A549 (cell line): Measurements from ENCODE around the gene KCNMA1.

ENCODE experiments used
- ATOH8 ChIP-seq: fragments of 250-450 bp; sonication (Bioruptor Pico); IDR thresholded peaks from 2 replicates; pipeline ENCODE4 v1.5.0; 2020; ENCODE audit warnings: low read depth, mild to moderate bottlenecking, moderate library complexity
- EP300 ChIP-seq, 2 experiments: fragments of >200 bp; sonication (Bioruptor Twin); formaldehyde crosslinking; IDR thresholded peaks; 2 replicates in 1 of 2; 3 replicates in 1 of 2; pipeline ENCODE4 v1.6.1; 2016 to 2017
- MAX ChIP-seq: IDR thresholded peaks from 2 replicates; pipeline ENCODE4 v1.6.1; 2012
- POLR2A ChIP-seq: IDR thresholded peaks from 2 replicates; pipeline ENCODE4 v1.6.1; 2012; ENCODE audit warnings: mild to moderate bottlenecking, low read length
- RARB ChIP-seq: fragments of 250-450 bp; sonication (Bioruptor Pico); IDR thresholded peaks from 2 replicates; pipeline ENCODE4 v1.8.0; 2021; ENCODE audit warnings: mild to moderate bottlenecking, moderate library complexity
- RCOR1 ChIP-seq: fragments of 150-350 bp; IDR thresholded peaks from 2 replicates; pipeline ENCODE4 v1.6.1; 2014; ENCODE audit warnings: antibody characterized with exemption, low read length, low read depth
- SMC3 ChIP-seq: fragments of >200 bp; sonication (Bioruptor Twin); formaldehyde crosslinking; IDR thresholded peaks from 3 replicates; pipeline ENCODE4 v1.6.1; 2018; ENCODE audit warnings: inconsistent platforms
- TF ChIP-seq, protein P1 (sequence below): fragments of >200 bp; sonication (Bioruptor Twin); formaldehyde crosslinking; IDR thresholded peaks from 3 replicates; pipeline ENCODE4 v1.5.1; 2016
- TF ChIP-seq, protein P2 (sequence below): fragments of 200-600 bp; sonication (generic); IDR thresholded peaks from 2 replicates; pipeline ENCODE4 v1.6.1; 2016; ENCODE audit warnings: antibody characterized with exemption, mild to moderate bottlenecking, moderate library complexity

DNA sequence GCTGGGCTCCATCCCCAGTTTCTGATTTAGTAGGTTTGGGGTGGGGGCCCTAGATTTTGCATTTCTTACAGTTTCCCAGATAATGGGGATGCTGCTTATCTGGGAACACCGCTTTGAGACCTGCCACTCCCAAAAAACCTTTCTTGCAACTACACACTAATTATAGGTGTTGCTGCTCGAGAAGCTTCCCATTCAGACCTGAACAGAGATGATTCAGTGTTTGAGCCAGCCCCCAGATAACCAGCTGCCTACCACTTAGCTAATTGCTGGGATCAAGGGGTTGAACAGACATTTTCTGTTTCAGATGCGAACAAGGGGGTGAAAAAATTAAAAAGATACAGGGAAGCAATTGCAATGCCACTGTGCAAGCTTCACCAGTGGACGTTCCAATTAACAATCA is 448.5 kb downstream of the KCNMA1 start:
- no peak for TF ChIP-seq RARB (CRISPR knock-in tag)
- no peak for TF ChIP-seq SMC3
- TF ChIP-seq, protein P1, sequence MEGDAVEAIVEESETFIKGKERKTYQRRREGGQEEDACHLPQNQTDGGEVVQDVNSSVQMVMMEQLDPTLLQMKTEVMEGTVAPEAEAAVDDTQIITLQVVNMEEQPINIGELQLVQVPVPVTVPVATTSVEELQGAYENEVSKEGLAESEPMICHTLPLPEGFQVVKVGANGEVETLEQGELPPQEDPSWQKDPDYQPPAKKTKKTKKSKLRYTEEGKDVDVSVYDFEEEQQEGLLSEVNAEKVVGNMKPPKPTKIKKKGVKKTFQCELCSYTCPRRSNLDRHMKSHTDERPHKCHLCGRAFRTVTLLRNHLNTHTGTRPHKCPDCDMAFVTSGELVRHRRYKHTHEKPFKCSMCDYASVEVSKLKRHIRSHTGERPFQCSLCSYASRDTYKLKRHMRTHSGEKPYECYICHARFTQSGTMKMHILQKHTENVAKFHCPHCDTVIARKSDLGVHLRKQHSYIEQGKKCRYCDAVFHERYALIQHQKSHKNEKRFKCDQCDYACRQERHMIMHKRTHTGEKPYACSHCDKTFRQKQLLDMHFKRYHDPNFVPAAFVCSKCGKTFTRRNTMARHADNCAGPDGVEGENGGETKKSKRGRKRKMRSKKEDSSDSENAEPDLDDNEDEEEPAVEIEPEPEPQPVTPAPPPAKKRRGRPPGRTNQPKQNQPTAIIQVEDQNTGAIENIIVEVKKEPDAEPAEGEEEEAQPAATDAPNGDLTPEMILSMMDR = no peak
- TF ChIP-seq, protein P2, sequence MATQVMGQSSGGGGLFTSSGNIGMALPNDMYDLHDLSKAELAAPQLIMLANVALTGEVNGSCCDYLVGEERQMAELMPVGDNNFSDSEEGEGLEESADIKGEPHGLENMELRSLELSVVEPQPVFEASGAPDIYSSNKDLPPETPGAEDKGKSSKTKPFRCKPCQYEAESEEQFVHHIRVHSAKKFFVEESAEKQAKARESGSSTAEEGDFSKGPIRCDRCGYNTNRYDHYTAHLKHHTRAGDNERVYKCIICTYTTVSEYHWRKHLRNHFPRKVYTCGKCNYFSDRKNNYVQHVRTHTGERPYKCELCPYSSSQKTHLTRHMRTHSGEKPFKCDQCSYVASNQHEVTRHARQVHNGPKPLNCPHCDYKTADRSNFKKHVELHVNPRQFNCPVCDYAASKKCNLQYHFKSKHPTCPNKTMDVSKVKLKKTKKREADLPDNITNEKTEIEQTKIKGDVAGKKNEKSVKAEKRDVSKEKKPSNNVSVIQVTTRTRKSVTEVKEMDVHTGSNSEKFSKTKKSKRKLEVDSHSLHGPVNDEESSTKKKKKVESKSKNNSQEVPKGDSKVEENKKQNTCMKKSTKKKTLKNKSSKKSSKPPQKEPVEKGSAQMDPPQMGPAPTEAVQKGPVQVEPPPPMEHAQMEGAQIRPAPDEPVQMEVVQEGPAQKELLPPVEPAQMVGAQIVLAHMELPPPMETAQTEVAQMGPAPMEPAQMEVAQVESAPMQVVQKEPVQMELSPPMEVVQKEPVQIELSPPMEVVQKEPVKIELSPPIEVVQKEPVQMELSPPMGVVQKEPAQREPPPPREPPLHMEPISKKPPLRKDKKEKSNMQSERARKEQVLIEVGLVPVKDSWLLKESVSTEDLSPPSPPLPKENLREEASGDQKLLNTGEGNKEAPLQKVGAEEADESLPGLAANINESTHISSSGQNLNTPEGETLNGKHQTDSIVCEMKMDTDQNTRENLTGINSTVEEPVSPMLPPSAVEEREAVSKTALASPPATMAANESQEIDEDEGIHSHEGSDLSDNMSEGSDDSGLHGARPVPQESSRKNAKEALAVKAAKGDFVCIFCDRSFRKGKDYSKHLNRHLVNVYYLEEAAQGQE = no peak
- no peak for TF ChIP-seq POLR2A
- no peak for TF ChIP-seq MAX
- no peak for TF ChIP-seq ATOH8 (CRISPR knock-in tag)
- no peak for TF ChIP-seq RCOR1
- TF ChIP-seq EP300 (IDR thresholded peaks at IDR 0.05) = no peak
